HEK293T (cell line): ENCODE measurements around the gene MAP2K5.

ENCODE experiments used
- CTCF ChIA-PET: fragments of 350-600 bp; formaldehyde crosslinking; extraction: SDS; loops from one replicate; lab custom pipeline; 2021; ENCODE audit warnings: antibody characterized with exemption, inconsistent platforms; lab: Yijun Ruan, JAX
- POLR2A ChIA-PET: fragments of 350-600 bp; formaldehyde crosslinking; extraction: SDS; loops from one replicate; lab custom pipeline; 2020; ENCODE audit warnings: antibody characterized with exemption, inconsistent platforms; lab: Yijun Ruan, JAX
- DNase-seq: peaks from one replicate; pipeline ENCODE4 v3.0.0; 2012; ENCODE audit warnings: mixed read lengths; ENCODE audit errors: extremely low spot score
- ARNT ChIP-seq: fragments of 450-650 bp; IDR thresholded peaks from 2 replicates; pipeline ENCODE4 v1.6.1; 2017; ENCODE audit warnings: mild to moderate bottlenecking
- BHLHE40 ChIP-seq: fragments of 450-650 bp; IDR thresholded peaks from 2 replicates; pipeline ENCODE4 v1.6.1; 2016; ENCODE audit warnings: mild to moderate bottlenecking, moderate library complexity, borderline replicate concordance
- CTBP1 ChIP-seq: fragments of 450-650 bp; IDR thresholded peaks from 2 replicates; pipeline ENCODE4 v1.6.1; 2016; ENCODE audit warnings: borderline replicate concordance
- ELF4 ChIP-seq: fragments of 450-650 bp; IDR thresholded peaks from 2 replicates; pipeline ENCODE4 v1.6.1; 2017; ENCODE audit warnings: antibody characterized with exemption
- FOXA1 ChIP-seq: fragments of 450-650 bp; IDR thresholded peaks from 2 replicates; pipeline ENCODE4 v1.6.1; 2016; ENCODE audit warnings: mild to moderate bottlenecking
- FOXK2 ChIP-seq: fragments of 450-650 bp; IDR thresholded peaks from 2 replicates; pipeline ENCODE4 v1.6.1; 2016; ENCODE audit warnings: mild to moderate bottlenecking
- FOXM1 ChIP-seq: fragments of 450-650 bp; IDR thresholded peaks from 2 replicates; pipeline ENCODE4 v1.6.1; 2017; ENCODE audit warnings: mild to moderate bottlenecking, borderline replicate concordance
- HDGF ChIP-seq: fragments of 450-650 bp; IDR thresholded peaks from 2 replicates; pipeline ENCODE4 v1.6.1; 2017; ENCODE audit warnings: antibody characterized with exemption, borderline replicate concordance
- L3MBTL2 ChIP-seq: fragments of 450-650 bp; conservative IDR thresholded peaks from 2 replicates; pipeline ENCODE4 v1.6.1; 2016; ENCODE audit warnings: mild to moderate bottlenecking
- LEF1 ChIP-seq: fragments of 450-650 bp; IDR thresholded peaks from 2 replicates; pipeline ENCODE4 v1.6.1; 2017; ENCODE audit warnings: mild to moderate bottlenecking, borderline replicate concordance
- NFRKB ChIP-seq: fragments of 450-650 bp; IDR thresholded peaks from 2 replicates; pipeline ENCODE4 v1.6.1; 2016; ENCODE audit warnings: mild to moderate bottlenecking, moderate library complexity
- SP1 ChIP-seq: fragments of 450-650 bp; IDR thresholded peaks from 2 replicates; pipeline ENCODE4 v1.6.1; 2017
- SUZ12 ChIP-seq: fragments of 450-650 bp; IDR thresholded peaks from 2 replicates; pipeline ENCODE4 v1.6.1; 2016; ENCODE audit warnings: mild to moderate bottlenecking
- TARDBP ChIP-seq: fragments of 450-650 bp; IDR thresholded peaks from 2 replicates; pipeline ENCODE4 v1.6.1; 2016
- ZNF384 ChIP-seq: fragments of 450-650 bp; IDR thresholded peaks from 2 replicates; pipeline ENCODE4 v1.6.1; 2016
- TF ChIP-seq, protein P1 (sequence below): fragments of 450-650 bp; IDR thresholded peaks from 2 replicates; pipeline ENCODE4 v1.6.1; 2016

Gene MAP2K5

DNA sequence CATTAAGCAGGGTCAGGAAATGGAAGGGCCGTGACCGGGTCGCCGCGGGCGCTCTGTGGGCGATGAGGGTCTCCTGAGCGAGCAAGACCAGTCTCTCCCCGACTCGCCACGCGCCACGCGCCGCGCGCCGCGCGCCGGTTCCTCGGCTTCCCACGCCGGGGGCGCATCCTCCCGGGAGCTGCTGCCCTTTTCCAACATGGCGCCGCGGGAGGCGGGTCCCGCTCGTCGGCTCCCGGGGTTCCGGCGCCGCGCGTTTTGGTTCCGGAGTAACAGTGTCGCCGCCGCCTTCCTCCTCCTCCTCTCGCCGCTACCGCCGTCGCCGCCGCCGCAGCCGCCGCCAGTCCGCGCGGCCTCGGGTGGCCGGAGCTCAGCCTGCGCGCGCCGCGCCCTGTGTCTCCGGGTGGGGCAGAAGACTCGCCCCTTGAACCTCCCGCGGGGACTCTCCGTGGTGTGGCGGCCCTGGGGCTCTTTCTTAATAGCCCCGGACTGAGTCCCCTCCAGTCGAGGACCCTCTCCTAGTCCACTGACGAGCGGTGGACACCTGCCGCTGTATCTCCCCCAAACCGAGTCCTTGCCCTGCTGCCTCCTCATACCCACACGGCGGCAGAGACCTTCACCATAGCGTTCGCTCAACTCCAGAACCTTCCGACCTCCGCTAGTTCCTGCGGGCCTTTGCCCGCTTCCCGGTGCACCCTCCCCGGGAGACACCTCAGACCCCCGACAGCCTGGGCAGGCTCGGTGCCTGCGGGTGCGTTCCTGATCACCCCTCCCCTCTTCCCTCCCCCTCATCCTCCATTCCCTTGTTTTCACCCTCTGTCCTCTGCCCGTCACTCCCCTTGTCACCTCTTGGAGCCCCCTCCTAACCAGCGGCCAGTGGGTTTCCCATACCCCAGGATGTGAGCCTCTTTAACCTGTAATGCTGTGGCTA is at the start of gene MAP2K5:
Gene MAP2K5 (plus strand): TSS at position 284 of the 928 bp plus-strand sequence. CDS start 633 bp downstream, at position 917.
- DNase-seq, result peak; percentile 78
- CTCF ChIA-PET, result no interaction called here

DNA sequence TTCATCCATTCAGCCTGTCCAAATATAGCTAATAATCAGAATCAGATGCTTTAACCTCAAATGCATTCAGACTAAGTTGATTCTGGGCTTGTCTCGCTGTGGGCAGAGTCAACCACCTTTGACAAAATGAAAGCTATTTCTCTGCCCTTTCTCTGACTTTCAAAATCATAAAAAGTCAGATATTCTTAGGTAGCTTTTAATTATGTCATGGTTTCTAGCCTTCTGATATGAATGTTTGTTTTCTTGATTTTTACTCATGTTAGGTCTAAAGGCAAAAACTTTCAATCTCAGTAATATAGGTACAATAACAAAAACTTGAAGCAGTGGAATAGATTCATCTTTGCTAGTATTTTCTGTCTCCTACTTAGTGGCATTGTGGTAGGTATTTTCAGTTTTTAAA is 46.9 kb upstream of the MAP2K5 start:
- POLR2A ChIA-PET, result interaction anchor here (1.1 kb wide), 1 partner anchor 26 kb away, joined by 3 read pairs; no protein-coding TSS in a partner anchor
- CTCF ChIA-PET, result interaction anchor here (0.7 kb wide), 1 partner anchor 530 kb away, joined by 3 read pairs; no protein-coding TSS in a partner anchor
- no peak for DNase-seq
- TF ChIP-seq SUZ12 (no peak), SP1 (no peak), ARNT (no peak), BHLHE40 (no peak), LEF1 (no peak), FOXM1 (no peak), HDGF (no peak), L3MBTL2 (no peak), ZNF384 (no peak)

More for the DNA sequence above, at the start of gene MAP2K5:
- POLR2A ChIA-PET, result interaction anchor here (0.6 to 2.8 kb wide), 24 partner anchors 9 to 1221 kb away, joined by 3 to 22 read pairs (median 4); partner anchors contain the start of gene C15orf61
- TF ChIP-seq, protein P1, sequence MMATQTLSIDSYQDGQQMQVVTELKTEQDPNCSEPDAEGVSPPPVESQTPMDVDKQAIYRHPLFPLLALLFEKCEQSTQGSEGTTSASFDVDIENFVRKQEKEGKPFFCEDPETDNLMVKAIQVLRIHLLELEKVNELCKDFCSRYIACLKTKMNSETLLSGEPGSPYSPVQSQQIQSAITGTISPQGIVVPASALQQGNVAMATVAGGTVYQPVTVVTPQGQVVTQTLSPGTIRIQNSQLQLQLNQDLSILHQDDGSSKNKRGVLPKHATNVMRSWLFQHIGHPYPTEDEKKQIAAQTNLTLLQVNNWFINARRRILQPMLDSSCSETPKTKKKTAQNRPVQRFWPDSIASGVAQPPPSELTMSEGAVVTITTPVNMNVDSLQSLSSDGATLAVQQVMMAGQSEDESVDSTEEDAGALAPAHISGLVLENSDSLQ, result no peak
- TF ChIP-seq L3MBTL2 (peak; percentile 41; the same call in 1 of the 2 replicates), FOXA1 (no peak)

DNA sequence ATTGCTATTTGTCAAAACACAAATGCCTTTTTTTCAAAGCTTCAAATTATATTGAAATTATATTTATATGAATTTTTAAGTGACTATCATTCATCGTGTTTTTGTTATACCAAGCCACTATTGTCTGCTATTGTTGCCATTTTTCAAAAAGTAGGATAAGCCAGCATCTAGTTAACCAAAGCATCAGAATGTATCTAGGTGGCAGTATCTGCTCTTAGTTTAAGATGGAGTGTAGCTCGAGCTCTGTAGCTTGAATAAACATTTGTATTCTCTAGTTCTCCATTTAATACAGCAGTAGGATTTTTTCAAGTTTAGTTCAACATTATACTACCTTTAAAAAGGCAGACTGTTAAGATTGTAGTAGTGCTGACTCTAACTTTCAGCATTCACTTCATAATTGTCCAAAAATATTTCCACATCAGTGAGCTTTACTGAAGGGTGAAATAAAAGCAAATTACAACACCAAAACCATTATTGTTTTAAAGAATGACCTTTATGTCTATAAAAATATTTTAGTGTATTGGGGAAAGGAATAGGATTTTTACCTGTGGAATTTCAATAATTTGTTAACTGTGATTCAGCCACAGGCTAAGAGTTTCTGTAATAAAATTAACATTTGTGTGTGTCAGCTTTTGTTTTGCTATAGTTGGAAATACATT is 41.2 kb upstream of the MAP2K5 start:
- ChIA-PET CTCF (interaction anchor here (0.6 to 1.2 kb wide), 3 partner anchors 14 to 268 kb away, joined by 3 read pairs; partner anchors contain the start of gene C15orf61), POLR2A (interaction anchor here (1.0 kb wide), 1 partner anchor 323 kb away, joined by 4 read pairs; no protein-coding TSS in a partner anchor)
- no peak for DNase-seq
- TF ChIP-seq ELF4 (no peak), FOXK2 (no peak), NFRKB (no peak), TARDBP (no peak), ARNT (no peak), SUZ12 (no peak), FOXM1 (no peak), ZNF384 (no peak)
- TF ChIP-seq, protein P1, result no peak

DNA sequence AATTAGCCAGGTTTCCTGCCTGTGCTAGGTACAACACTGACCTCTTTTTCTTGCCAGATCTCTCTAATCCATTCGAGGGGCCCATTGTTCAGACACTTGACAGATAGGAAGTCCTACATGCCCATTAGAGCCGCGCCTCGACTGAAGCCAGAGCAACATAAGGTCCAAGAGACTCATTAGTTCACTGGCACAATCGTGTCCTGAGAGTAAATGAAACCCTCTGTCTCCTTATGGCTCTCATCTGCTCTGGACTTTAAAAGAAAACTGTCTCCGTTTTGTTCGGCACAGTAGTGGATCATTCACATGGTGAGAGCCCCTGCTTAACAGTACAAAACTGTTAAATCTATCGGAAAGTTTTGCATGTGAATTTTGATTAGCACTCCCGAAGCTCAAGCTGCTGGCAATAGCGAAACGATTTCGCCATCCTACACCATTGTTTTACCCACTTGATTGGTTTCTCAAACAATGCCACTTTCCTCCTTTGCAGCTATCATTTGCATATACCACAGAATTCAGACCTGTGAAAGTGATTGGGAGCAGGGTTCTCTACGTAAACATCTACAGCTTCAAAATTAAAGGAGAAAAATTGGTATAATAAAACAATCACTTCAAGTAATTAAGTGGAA is 40.6 kb upstream of the MAP2K5 start:
- ChIA-PET POLR2A (interaction anchor here (1.0 kb wide), 1 partner anchor 322 kb away, joined by 4 read pairs; no protein-coding TSS in a partner anchor), CTCF (interaction anchor here (1.2 kb wide), 1 partner anchor 14 kb away, joined by 3 read pairs; no protein-coding TSS in a partner anchor)
- TF ChIP-seq CTBP1 (no peak), FOXM1 (no peak), TARDBP (no peak), BHLHE40 (no peak), HDGF (no peak), LEF1 (no peak), SUZ12 (no peak), FOXK2 (no peak), ELF4 (no peak)
- DNase-seq, result no peak

DNA sequence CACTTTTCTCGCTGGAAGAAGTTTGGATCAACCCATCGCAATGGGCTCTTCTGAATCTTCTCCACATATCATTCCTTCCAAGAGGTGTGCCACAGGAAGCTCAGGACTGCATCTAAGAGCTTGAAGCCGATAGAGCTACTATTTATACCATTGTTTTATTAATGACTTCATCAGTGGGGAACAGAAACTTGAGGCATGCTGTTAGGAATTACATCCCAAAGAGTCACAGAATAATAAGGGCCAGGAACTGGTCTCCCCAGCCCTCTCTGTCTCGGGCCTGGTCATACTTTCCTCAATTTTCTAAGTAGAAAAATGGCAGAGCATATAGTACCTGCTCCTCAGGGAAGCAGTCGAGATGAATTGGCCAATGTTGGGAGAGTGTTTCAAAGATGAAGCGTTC is 38.4 kb upstream of the MAP2K5 start:
- TF ChIP-seq CTBP1 (no peak), FOXK2 (no peak), ELF4 (no peak), HDGF (no peak), FOXM1 (no peak), ARNT (no peak), LEF1 (no peak), L3MBTL2 (no peak)
- TF ChIP-seq, protein P1, result no peak
- DNase-seq, result no peak
- ChIA-PET CTCF (no interaction called here), POLR2A (interaction anchor here (1.5 kb wide), 1 partner anchor 17 kb away, joined by 5 read pairs; the partner anchor contains the start of gene C15orf61)
